GM23248 (cell line): ENCODE data around the gene CDRT15.

Source experiments
- EZH2 ChIP-seq: fragments of 200-600 bp; sonication (generic); IDR thresholded peaks from 2 replicates; pipeline ENCODE4 v1.6.1; 2018; ENCODE audit warnings: antibody characterized with exemption, mild to moderate bottlenecking; ENCODE audit not compliant: insufficient read depth, poor library complexity, severe bottlenecking
- EZH2phosphoT487 ChIP-seq: fragments of 200-600 bp; sonication (generic); IDR thresholded peaks from 2 replicates; pipeline ENCODE4 v1.6.1; 2018; ENCODE audit warnings: antibody characterized with exemption, moderate library complexity, mild to moderate bottlenecking, low read depth; ENCODE audit not compliant: insufficient read depth

GRCh38 chr17:14245002-14245401, 8.3 kb upstream of the CDRT15 start:
- TF ChIP-seq EZH2 = no peak
- no peak for TF ChIP-seq EZH2phosphoT487
